ENCODE measurements around the gene GSK3B. TPM values are rescaled to one million over a fixed set of nuclear protein-coding genes. Genes with fewer than 3 reads are reported as not detected.
"Not testable (repeated sequence)": the region's sequence is repeated elsewhere in the genome, so short reads cannot be mapped to it uniquely, and the experiment has no call there.

GSK3B gene
- total RNA-seq, 1 donor from 2014 or later, result 11.8 TPM

DNA sequence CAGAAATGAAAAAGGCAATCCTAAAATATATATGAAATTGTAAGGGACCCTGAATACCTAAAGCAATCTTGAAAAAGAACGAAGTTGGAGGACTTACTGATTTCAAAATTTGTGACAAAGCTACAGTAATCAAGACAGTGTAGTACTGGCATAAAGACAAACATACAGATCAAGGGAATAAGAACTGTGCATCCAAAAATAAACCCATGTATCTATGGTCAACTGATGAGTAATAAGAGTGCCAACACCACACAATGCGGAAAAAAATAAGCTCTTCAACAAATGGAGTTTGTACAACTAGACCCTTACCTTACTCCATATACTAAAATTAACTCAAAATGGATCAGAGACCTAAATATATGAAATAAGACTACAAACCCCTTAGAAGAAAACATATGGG, 29.6 kb downstream of the GSK3B start:
- peaks cover 0 to 3% of the 10 kb centered on the region in 2 donors for H3K36me3 ChIP-seq
- no peak overlapping the region for H3K27ac ChIP-seq
- H3K27me3 ChIP-seq, result no peaks in the 10 kb centered on the region
- no peak overlapping the region for H3K4me3 ChIP-seq
- H3K4me1 ChIP-seq, result peaks cover 0 to 4% of the 10 kb centered on the region in 2 donors
- TF ChIP-seq, protein P1, sequence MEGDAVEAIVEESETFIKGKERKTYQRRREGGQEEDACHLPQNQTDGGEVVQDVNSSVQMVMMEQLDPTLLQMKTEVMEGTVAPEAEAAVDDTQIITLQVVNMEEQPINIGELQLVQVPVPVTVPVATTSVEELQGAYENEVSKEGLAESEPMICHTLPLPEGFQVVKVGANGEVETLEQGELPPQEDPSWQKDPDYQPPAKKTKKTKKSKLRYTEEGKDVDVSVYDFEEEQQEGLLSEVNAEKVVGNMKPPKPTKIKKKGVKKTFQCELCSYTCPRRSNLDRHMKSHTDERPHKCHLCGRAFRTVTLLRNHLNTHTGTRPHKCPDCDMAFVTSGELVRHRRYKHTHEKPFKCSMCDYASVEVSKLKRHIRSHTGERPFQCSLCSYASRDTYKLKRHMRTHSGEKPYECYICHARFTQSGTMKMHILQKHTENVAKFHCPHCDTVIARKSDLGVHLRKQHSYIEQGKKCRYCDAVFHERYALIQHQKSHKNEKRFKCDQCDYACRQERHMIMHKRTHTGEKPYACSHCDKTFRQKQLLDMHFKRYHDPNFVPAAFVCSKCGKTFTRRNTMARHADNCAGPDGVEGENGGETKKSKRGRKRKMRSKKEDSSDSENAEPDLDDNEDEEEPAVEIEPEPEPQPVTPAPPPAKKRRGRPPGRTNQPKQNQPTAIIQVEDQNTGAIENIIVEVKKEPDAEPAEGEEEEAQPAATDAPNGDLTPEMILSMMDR (IDR thresholded peaks at IDR 0.05), result no peak
- intact Hi-C loops (cut with DNase I), result no loop called here
- no peak for DNase-seq (ENCODE audit: low spot score in 2 of 2)
- H3K9me3 ChIP-seq, result no peaks in the 10 kb centered on the region

GRCh38 chr3:120062474-120062873, 31.8 kb downstream of the GSK3B start:
- TF ChIP-seq, protein P1 (IDR thresholded peaks at IDR 0.05), result no peak
- Histone ChIP-seq H3K27me3 (no peaks in the 10 kb centered on the region), H3K4me3 (no peak overlapping the region), H3K36me3 (no peaks in the 10 kb centered on the region), H3K4me1 (peaks cover 0 to 4% of the 10 kb centered on the region in 2 donors), H3K27ac (no peak overlapping the region), H3K9me3 (no peaks in the 10 kb centered on the region)
- intact Hi-C loops (cut with DNase I), result no loop called here
- DNase-seq (ENCODE audit: low spot score in 2 of 2), result no peak

GRCh38 chr3:120059081-120059864, 35.0 kb downstream of the GSK3B start:
- Histone ChIP-seq H3K4me3 (no peak overlapping the region), H3K9me3 (no peaks in the 10 kb centered on the region), H3K4me1 (peaks cover 0 to 4% of the 10 kb centered on the region in 2 donors), H3K27me3 (no peaks in the 10 kb centered on the region), H3K27ac (no peak overlapping the region), H3K36me3 (no peaks in the 10 kb centered on the region)
- intact Hi-C loops (cut with DNase I), result no loop called here
- TF ChIP-seq, protein P1 (IDR thresholded peaks at IDR 0.05), result no peak
- DNase-seq (ENCODE audit: low spot score in 2 of 2), result no peak

- Histone ChIP-seq H3K4me1 (peaks cover 0 to 4% of the 10 kb centered on the region in 2 donors), H3K27ac (no peak overlapping the region)
- intact Hi-C loops (cut with DNase I), result no loop called here
Measured at GRCh38 chr3:120057626-120058025, 36.6 kb downstream of the GSK3B start.

DNA sequence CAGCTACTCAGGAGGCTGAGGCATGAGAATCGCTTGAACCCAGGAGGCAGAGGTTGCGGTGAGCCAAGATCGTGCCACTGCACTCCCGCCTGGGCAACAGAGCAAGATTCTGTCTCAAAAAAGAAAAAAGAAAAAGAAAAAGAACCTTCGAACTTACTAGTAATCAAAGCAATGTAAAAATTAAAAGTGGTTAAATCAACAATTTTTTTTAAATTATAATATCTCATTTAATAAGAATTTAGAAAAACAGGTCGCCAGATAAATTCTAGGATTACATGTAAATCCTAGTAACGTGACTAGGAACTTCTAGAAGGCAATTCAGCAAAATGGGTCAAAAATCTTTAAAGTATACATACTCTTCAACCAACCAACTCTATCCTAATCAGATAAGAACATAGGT, 37.2 kb downstream of the GSK3B start:
- Histone ChIP-seq H3K9me3 (no peaks in the 10 kb centered on the region), H3K36me3 (no peaks in the 10 kb centered on the region), H3K27me3 (no peaks in the 10 kb centered on the region), H3K4me1 (peaks cover 0 to 9% of the 10 kb centered on the region in 2 donors), H3K27ac (no peak overlapping the region), H3K4me3 (no peak overlapping the region)
- no peak for DNase-seq (ENCODE audit: low spot score in 2 of 2)
- TF ChIP-seq, protein P1 (IDR thresholded peaks at IDR 0.05), result no peak
- intact Hi-C loops (cut with DNase I), result no loop called here

More at GRCh38 chr3:120057626-120058025, 36.6 kb downstream of the GSK3B start:
- no peak for DNase-seq (ENCODE audit: low spot score in 2 of 2)
- TF ChIP-seq, protein P1 (IDR thresholded peaks at IDR 0.05), result no peak
- H3K36me3 ChIP-seq, result no peaks in the 10 kb centered on the region
- H3K9me3 ChIP-seq, result no peaks in the 10 kb centered on the region
- no peaks in the 10 kb centered on the region for H3K27me3 ChIP-seq
- H3K4me3 ChIP-seq, result no peak overlapping the region

DNA sequence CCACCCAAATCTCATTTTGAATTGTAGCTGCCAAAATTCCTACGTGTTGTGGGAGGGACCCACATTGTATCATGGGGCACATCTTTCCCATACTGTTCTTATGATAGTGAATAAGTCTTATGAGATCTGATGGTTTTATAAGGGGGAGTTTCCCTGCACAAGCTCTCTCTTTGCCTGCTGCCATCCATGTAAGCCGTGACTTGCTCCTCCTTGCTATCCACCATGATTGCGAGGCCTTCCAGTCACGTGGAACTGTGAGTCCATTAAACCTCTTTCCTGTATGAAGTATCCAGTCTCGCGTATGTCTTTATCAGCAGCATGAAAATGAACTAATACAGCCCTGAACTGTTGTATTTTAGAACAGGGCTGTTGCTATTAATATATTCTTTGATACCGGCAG, 40.6 kb downstream of the GSK3B start:
- H3K27ac ChIP-seq; H3K36me3 ChIP-seq; intact Hi-C loops (cut with DNase I); H3K9me3 ChIP-seq; H3K27me3 ChIP-seq; DNase-seq (ENCODE audit: low spot score in 2 of 2); H3K4me3 ChIP-seq: not testable (repeated sequence)
- H3K4me1 ChIP-seq, result peaks cover 0 to 17% of the 10 kb centered on the region in 2 donors

Data from ascending aorta (tissue), 2 donors.